Activated CD4-positive, CD25-positive, alpha-beta regulatory T cell treated with anti-CD3 and anti-CD28 coated beads, Interleukin-2, amount 50 U/mL, for 24 hours (primary cell): Measurements from ENCODE around the gene TEX26.

ENCODE experiments used
- ATAC-seq, 2 donors: fragments of 150-1000 bp; cut with Tn5 transposase; one replicate each; pipeline ENCODE4 v1.10.0; 2021; ENCODE audit warnings: mild to moderate bottlenecking in 1 of 2, moderate library complexity in 1 of 2

The TEX26 gene

DNA sequence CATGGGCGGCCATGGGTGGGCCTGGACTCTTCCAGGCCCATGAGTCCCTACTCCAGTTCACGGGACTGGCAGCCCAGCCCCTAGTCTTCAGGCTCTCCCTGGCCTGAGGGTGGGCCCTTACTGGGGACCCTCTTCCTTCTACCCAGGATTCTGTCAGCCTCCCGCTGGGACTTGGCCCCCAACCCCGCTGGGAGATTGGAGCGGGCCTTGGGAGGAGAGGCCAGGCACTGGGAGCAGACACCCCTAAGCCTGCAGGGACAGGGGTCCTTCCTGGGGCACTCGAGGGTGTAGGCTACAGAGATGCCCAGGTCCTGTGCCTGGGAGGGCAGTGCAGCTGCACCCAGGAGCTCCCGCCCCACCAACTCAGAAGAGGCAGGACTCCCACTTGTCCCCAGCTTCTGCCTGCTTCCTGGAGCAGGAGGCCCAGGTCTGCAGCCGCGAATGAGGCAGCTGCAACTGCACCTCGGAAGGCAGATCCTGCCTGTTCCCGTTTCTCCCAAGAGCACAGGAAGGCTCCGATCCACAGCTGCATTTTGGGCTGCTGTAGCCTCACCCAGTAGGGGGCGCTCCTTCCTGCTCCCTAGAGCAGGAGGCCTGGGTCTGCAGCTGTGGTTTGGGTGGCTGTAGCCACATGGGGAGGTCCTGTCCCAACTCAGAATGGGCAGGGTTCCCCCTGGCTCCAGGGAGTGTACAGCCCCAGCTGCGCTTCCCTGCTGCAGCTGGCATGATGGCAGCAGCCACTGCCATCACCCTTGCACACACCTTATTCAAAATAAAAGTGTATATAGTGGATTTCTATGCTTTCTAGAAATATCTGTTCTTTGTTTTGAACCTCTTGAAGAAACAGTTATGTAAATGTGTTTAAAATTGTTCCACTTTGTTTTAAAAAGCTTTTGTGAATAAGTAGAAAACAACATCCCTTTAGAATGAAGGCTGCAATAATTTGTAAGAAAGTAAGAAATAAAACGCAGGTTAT, 46.8 kb downstream of the TEX26 start:
- ATAC-seq = no peak

DNA sequence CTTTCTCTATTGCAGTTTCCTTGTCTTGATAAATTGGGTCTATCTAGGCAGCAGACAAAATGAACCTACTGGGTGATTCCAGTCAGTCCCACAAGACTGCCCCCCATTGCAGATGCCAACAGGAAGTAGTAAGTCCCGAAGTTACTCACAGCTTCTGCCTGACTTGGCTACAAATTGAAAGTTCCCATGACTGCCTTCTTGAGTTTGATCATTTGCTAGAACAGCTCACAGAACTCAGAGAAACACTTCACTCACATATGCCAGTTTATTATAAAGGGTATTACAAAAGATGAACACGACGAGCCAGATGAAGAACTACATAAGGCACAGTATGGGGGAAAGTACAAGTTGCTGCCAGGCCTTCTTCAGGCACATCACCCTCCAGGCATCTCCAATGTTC, 50.0 kb downstream of the TEX26 start:
- ATAC-seq = no peak

DNA sequence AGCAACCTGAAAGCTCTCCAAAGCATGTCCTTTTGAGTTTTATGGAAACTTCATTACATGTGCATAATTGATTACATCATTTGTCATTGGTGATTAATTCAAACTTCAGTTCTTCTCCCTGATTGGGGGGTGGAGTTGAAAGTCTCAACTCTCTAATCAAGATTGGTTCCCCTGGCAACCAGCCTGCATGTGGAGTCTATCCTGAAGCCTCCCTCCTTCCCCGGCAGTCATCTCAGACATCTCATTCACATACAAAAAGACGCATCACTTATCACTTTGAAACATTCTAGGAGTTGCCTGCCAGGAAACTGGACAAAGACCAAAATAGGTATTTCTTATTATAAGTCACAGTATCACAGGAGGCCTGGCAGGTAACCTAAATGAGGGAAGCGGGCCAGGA, 50.5 kb downstream of the TEX26 start:
- ATAC-seq = no peak

- no peak for ATAC-seq
Observed at GRCh38 chr13:30983431-30983830, 51.0 kb downstream of the TEX26 start.

DNA sequence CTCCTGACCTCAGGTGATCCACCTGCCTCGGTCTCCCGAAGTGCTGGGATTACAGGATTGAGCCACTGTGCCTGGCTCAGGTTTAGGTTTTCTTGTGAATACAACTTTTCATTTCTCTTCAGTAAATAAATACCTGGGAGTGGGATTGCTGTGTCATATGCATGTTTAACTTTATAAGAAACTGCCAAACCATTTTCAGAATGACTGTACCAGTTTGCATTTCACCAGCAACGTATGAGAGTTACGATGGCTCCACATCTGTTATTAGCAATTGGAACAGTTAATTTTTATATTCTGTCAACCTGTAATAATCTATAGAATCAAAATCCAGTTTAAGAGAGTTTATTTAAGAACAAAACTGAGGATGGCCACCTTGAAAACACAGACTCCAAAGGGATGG, 52.2 kb downstream of the TEX26 start:
- no peak for ATAC-seq

DNA sequence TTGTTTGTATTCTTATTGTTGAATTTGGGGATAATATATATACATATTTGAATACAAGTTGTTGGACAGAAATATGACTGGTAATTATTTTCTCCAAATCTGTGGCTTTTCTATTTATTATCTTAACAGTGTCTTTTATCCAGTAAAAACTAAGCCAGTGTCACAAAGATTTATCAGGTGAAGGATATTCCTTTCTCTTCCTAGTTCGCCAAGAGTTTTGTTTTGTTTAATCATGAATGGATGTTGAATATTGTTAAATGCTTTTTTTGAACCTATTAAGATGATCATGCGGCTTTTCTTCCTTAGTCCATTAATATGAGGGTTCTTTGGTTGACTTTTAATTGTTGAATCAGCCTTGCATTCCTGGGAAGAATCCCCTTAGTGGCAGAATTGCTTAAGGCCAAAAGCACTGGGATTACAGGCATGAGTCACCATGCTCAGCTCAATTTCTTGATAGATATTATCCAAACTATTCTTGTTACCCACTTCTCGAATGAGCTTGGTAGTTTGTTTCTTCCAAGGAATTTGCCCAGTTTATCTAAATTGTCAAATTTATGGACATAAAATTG, 53.3 kb downstream of the TEX26 start:
- no peak for ATAC-seq

DNA sequence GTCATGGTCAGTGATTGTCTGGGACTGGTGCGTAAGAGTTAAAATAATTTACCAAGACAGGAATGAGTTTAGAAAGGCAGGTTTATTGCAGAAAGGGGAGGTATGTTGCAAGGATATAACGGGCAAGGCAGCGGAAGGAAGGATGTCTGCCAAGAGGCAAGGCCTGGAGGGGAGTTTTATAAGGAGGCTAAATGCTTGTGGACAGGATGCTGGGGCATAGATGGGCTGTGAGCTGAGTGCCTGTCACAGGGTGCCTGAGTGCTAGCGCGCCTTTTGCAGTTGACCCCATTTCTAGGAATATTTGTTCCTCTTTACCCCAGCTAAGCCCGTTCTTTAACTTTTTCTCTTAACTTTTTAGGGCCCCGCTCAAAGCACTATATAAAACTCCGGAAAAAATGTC, 58.7 kb downstream of the TEX26 start:
- no peak for ATAC-seq

- ATAC-seq = no peak
Observed at GRCh38 chr13:30991922-30992321, 59.5 kb downstream of the TEX26 start.

- ATAC-seq = no peak
Observed at GRCh38 chr13:30995331-30995730, 62.9 kb downstream of the TEX26 start.

DNA sequence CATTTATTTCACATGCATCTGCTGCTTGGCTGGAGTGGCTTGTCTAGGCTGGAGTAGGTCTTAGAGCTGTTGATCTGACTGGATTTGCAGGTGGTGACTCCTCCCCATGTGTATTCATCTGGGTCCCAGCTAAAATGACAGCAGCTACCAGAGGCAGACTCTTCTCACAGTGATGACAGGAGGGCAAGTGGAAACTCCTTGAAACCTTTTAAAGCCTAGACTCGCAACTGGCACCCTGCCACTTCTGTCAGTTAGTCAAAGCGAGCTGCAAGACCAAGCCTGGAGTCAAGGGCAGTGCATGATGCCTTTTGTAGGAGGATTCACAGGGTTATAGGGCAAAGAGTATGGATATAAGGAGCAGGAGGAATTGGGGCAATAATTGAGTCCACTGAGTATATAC, 65.2 kb downstream of the TEX26 start:
- ATAC-seq = no peak

DNA sequence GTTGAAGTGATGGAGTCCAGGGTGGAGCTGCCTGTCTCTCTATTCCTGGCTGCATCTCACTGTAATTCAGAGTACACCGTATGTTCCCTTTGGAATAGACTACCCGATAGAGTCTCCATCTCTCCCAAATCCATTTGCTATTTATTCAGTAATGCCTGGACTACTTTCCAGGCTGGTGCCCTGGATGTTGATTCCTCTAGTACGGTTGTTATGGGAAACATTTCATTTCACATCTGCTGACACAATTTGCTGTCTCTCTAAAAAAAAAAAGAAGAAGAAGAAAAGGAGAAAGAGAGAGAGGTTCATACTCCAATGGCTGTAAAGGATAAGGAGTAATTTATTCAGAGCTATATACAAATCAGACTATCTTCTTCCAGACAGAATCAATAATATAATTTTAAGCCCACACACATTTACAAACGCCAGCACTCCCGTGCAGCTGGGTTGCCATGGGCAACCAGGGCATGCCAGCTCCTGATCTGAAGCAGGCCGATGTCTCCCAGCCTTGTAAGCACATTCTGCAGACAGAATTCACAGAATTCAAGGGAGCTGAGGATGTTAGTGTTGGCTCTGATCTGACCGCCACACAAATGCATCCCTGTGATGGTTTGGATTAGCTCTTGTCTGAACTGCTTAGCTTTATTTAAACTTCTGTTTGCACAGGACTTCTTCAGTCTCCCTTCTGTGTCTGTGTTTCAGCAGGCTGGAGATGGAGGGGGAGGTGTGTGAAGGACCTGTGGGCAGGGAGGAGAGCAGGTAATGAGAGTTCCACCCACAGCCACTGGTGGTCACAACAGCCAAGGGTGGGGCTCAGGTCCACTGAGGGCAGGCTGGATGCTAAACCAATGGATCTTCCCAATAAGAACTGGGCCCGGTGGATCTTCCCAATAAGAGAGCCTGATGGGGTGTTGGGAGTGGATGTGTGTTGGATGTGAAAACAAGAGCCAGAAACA, 66.0 kb downstream of the TEX26 start:
- no peak for ATAC-seq

GRCh38 chr13:31000889-31001288, 68.4 kb downstream of the TEX26 start:
- ATAC-seq = no peak

- no peak for ATAC-seq
Observed at GRCh38 chr13:31001647-31002046, 69.2 kb downstream of the TEX26 start.

GRCh38 chr13:31005066-31005465, 72.6 kb downstream of the TEX26 start:
- ATAC-seq = no peak

- no peak for ATAC-seq
Observed at GRCh38 chr13:31007417-31007816, 75.0 kb downstream of the TEX26 start.

DNA sequence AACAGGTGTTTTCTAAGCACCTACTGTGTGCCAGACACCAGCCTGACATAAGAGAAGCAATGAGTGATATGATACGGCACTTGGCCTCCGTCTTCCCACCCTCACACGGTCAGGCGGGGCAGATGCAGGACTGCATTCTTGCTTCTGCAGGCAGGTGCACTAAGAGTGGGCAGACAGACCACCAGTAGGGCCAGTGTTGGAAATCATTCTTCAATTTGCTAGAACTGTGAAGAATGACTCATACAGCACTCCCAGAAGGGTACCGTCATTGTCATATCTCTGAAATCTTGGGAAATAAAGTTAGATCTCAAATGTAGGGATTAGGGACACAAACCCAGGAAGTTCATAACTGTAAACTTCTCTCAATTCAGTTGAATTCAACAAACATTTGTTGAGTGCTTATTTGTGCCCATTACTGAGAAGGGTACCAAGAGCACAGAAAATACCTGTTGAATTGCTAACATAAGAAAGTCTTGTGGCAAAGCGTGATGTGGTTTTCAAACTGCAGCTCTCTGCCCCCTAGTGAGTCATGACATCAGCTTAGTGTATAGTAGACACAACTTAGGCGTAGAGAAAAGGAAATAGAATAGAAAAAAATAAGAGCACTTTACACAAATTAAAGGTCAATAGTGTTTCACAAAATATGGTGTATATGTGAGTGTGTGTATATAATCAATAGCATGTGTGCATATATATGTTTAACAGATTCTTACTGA, 76.1 kb downstream of the TEX26 start:
- no peak for ATAC-seq

DNA sequence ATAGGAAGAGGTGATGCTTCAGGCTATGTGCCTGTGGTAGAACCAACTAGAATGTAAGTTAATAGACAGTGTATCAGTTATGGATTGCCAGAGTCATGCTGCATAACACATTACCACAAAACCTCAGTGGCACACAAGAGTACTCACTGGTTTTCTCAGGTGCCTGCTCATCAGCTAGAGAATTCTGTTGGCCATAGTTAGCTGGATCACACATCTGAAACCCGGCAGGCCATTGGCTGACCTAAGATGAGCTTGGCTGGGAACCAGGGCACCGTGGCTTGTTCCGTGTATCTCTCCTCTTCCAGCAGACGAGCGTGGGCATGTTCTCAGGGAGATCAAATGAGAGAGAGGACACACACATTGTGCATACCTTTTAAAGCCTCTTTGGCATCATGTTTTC, 76.7 kb downstream of the TEX26 start:
- no peak for ATAC-seq

DNA sequence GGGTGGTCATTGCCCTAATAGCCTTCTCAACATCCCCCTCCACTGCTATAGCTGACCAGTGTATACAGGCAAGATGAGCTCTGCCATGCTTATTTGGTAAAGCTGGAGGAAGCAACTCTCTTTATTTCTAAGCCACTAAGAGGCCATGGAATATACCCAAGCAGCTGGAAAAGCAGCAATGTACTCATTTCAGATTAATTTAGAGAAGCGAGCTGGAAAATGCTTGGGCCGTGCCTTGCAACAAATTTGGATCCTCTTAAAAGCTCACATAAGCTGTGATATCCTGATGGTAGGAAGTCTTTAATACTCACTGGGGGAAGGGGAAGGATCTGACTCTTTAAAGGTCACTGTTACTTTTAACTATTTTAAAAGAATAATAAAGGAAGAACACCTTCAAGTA, 77.8 kb downstream of the TEX26 start:
- no peak for ATAC-seq

DNA sequence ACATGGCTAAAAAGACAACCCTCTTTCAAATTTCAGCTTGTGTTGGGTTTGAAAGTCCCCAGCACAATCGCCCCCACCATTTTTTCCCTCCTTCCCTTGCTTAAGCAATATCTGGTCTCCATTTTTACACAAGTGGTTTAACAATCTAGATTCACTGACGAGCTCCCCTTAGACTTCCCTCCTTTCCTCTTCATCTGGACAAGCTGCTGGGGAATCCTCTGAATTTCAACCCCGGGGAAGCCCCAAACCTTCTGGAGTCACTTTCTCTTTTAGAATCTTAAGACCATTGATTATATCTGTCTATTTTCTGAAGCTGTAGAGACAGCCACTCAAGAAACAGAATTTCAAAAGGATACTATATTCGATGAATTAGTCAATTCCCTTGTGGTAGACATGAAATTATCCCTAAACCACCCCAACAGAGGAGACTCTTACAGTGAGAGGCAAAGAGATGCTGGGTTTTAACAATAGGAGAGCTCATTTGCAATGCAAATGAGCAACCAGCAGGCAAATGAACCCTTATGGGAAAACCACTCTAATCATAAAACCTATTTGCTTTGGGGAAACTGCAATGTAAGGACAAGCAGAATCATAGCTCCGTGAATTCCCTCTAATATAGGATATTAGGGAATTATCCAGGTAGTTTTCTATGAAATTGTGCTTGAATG, 78.9 kb downstream of the TEX26 start:
- no peak for ATAC-seq

GRCh38 chr13:31011901-31012654, 79.6 kb downstream of the TEX26 start:
- ATAC-seq = no peak

- ATAC-seq = no peak
Observed at GRCh38 chr13:31012655-31013024, 80.2 kb downstream of the TEX26 start.
